HG03571 (cell line): ENCODE results near the gene FHIP2A.
"Not testable (repeated sequence)": the region's sequence is repeated elsewhere in the genome, so short reads cannot be mapped to it uniquely, and the experiment has no call there.

ENCODE experiments used
- ATAC-seq: cut with Tn5 transposase; IDR thresholded peaks from one replicate; pipeline ENCODE4 v1.9.1; 2021; ENCODE audit not compliant: unreplicated experiment

The FHIP2A gene

GRCh38 chr10:114811862-114812261 is 9.7 kb upstream of the FHIP2A start:
- no peak for ATAC-seq

- no peak for ATAC-seq
Observed at GRCh38 chr10:114815791-114816190, 5.8 kb upstream of the FHIP2A start.

- ATAC-seq: no peak
Observed at GRCh38 chr10:114816308-114816707, 5.3 kb upstream of the FHIP2A start.

- no peak for ATAC-seq
Observed at GRCh38 chr10:114819322-114819721, 2.3 kb upstream of the FHIP2A start.

- ATAC-seq: peak; percentile 35
Observed at GRCh38 chr10:114821915-114822443, 399 bp downstream of the FHIP2A start.

- peak; percentile 22 for ATAC-seq
Observed at GRCh38 chr10:114822444-114823076, 980 bp downstream of the FHIP2A start.

- ATAC-seq: no peak
Observed at GRCh38 chr10:114823077-114823463, 1.5 kb downstream of the FHIP2A start.

- no peak for ATAC-seq
Observed at GRCh38 chr10:114824391-114824790, 2.8 kb downstream of the FHIP2A start.

DNA sequence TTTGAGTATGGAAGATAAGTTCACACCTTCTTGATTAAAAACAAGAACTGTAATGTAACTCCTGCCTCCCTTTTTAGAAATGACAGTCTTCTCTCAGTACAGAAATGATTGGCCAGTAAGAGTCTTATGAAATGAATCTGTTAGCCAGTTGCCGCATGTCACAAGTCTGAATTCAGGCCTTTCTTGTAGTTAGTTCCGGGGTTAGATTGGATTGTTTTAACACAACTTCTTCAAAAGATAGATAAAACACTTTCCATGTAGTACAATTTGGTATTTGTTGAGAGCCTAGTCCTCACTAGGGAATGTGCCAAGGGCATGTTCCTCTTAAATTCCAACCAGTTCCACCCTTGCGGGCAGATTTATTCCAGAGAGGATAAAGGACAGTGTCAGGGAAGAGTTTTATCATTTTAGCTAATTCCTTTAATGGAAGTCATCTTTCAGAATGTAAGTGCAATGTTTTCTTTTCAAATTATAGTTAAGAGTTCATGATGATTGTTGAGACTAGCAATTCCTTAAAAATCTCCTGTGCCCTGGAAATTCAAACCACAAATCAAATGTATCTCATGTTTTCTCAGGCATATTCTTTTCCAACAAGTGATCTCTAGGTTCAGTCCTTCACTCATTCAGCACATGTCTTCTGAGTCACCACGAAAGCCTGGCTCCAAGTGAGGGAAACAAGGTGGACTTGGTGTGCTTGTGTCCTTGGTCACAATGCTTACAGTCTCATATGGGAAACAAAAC is 4.1 kb downstream of the FHIP2A start:
- ATAC-seq: peak; percentile 47

- ATAC-seq: no peak
Observed at GRCh38 chr10:114829160-114829909, 7.8 kb downstream of the FHIP2A start.

- ATAC-seq: no peak
Observed at GRCh38 chr10:114831186-114831867, 9.7 kb downstream of the FHIP2A start.

GRCh38 chr10:114837690-114838089 is 16.1 kb downstream of the FHIP2A start:
- no peak for ATAC-seq

DNA sequence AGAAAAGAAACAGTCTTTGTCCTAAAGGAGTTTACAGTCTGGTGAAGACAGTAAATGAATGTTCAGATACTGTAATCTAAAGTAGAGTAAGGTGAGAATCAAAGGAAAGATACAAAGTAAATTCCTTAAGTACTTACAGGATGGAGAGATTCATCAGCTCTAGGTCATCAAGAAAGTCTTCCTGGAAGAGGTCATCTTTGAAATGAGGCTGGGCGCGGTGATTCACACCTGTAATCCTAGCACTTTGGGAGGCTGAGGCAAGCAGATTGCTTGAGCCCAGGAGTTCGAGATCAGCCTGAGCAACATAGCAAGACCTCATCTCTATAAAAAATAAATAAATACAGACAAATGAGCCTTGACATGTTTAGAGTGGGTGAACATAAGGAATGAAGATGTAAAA is 18.3 kb downstream of the FHIP2A start:
- no peak for ATAC-seq

DNA sequence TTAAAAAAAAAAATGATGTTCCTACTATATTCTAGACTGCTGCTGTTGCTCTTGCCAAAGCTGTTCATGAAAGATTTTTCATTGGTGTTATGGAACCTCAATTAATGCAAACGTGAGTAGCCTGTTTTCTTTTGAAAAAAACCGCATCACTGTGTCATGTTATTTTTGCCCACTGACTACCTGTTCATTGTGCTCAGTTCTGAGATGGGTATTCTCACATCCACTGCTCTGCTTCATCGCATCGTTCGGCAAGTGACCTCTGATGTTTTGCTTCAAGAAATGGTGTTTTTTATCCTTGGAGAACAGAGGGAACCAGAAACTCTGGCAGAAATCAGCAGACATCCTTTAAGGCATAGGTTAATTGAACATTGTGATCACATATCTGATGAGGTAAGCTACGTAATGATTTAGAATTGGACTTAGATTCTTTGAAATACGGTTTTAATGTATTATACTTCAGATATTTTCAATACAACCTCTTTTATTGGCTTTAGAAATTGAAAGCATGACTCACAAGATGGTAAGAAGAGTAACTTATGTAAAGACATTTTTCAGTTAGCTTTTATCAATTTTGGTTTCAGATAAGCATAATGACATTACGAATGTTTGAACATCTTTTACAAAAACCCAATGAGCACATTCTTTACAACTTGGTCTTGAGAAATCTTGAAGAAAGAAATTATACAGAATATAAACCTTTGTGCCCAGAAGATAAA is 24.6 kb downstream of the FHIP2A start:
- ATAC-seq: no peak

- not testable (repeated sequence) for ATAC-seq
Observed at GRCh38 chr10:114847517-114847916, 25.9 kb downstream of the FHIP2A start.

- ATAC-seq: no peak
Observed at GRCh38 chr10:114849674-114850073, 28.1 kb downstream of the FHIP2A start.

DNA sequence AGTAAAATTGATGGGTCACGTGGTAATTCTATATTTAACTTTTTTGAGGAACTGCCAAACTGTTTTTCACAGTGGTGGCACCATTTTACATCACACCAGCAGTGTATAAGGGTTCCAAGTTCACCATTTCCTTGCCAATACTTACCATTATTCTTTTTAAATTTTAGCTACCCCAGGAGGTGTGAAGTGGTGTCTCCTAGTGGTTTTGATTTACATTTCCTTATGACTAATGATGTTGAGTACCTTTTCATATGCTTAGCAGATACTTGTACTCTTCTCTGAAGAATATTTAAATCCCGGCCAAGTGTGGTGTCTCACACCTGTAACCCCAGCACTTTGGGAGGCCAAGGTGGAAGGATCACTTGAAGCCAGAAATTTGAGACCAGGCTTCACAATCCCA is 28.5 kb downstream of the FHIP2A start:
- no peak for ATAC-seq

GRCh38 chr10:114851336-114851735 is 29.8 kb downstream of the FHIP2A start:
- ATAC-seq: no peak

GRCh38 chr10:114852197-114852596 is 30.6 kb downstream of the FHIP2A start:
- ATAC-seq: no peak

DNA sequence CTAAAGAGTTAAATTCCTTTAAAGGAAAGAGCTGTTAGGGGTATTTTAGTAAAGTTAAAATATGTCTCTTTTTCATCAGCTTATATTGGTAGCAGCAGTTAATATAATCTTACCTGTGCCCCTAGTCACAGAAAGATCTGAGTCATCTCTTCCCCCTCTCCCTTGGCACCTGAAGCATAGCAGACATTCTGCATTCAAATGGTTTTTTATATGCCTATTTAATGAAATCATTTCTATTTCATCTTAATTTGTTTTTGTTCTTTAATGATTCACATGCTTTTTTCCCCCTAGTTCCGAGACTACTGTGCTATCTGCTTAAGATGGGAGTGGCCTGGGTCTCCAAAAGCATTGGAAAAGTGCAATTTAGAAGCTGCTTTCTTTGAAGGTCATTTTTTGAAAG is 33.3 kb downstream of the FHIP2A start:
- ATAC-seq: no peak
